Left ventricle myocardium inferior (tissue), 1 donor: ENCODE measurements around the gene FMN1. TPM values are rescaled to one million over a fixed set of nuclear protein-coding genes. Genes with fewer than 3 reads are reported as not detected.

Source experiments
- DNase-seq: peaks from one replicate; pipeline ENCODE4 v3.0.0-alpha.2; 2020
- H3K27ac ChIP-seq: fragments of 200-600 bp; replicated peaks from 2 replicates; pipeline ENCODE4 v1.8.0; 2021
- H3K27me3 ChIP-seq: fragments of 200-600 bp; 2 replicates; pipeline ENCODE4 v1.8.0; 2021; ENCODE audit warnings: low read depth
- H3K36me3 ChIP-seq: fragments of 200-600 bp; 2 replicates; pipeline ENCODE4 v1.8.0; 2021
- H3K4me1 ChIP-seq: fragments of 200-600 bp; 2 replicates; pipeline ENCODE4 v1.8.0; 2021
- H3K4me3 ChIP-seq: fragments of 200-600 bp; 2 replicates; pipeline ENCODE4 v1.8.0; 2021; ENCODE audit warnings: mild to moderate bottlenecking, moderate library complexity
- H3K9me3 ChIP-seq: fragments of 200-600 bp; replicated peaks from 2 replicates; pipeline ENCODE4 v1.8.0; 2021
- intact Hi-C: fragments of 100-400 bp; cut with micrococcal nuclease; formaldehyde crosslinking; loops from one replicate; pipeline ENCODE4 v1.11.0; 2022
- total RNA-seq: library from RNA; stranded (reverse); fragmentation: NEBNext Ultra II Directional; extraction: Animal tissue kit (Norgen Biotek cat#: 25700); gene quantifications from one replicate; pipeline ENCODE4 v1.2.1, GENCODE V29; 2021
- TF ChIP-seq, protein P1 (sequence below): fragments of 200-600 bp; IDR thresholded peaks from 2 replicates; pipeline ENCODE4 v1.8.0; 2021; ENCODE audit warnings: antibody characterized with exemption, mild to moderate bottlenecking, borderline replicate concordance
- donor health status: DM: no; HTN: yes; CAD: no; lungs with severe emphysema.

The FMN1 gene
- total RNA-seq, 1 donor from 2014 or later: 4.5 TPM

DNA sequence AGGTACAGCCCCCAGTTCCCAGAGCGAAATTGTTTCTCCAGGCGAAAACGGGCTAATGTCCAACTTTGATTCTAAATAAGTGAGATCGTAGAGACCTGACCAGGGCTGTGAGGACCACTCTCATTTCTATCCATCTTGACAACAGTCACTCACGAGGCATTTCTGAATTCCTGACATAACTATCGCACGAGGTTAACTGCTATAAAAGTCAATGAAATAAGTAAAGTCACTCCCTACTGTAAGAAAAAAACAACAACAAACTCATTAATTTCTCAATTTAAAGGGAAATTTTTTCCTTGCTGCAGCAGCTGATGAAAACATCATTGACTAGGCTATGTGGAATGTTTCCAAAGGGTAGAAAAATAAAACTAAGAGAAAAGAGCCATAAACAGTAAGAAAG lies 407.6 kb downstream of the FMN1 start:
- TF ChIP-seq, protein P1, sequence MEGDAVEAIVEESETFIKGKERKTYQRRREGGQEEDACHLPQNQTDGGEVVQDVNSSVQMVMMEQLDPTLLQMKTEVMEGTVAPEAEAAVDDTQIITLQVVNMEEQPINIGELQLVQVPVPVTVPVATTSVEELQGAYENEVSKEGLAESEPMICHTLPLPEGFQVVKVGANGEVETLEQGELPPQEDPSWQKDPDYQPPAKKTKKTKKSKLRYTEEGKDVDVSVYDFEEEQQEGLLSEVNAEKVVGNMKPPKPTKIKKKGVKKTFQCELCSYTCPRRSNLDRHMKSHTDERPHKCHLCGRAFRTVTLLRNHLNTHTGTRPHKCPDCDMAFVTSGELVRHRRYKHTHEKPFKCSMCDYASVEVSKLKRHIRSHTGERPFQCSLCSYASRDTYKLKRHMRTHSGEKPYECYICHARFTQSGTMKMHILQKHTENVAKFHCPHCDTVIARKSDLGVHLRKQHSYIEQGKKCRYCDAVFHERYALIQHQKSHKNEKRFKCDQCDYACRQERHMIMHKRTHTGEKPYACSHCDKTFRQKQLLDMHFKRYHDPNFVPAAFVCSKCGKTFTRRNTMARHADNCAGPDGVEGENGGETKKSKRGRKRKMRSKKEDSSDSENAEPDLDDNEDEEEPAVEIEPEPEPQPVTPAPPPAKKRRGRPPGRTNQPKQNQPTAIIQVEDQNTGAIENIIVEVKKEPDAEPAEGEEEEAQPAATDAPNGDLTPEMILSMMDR: no peak
- Histone ChIP-seq H3K27ac (no peak overlapping the region), H3K4me3 (no peak overlapping the region), H3K4me1 (no peaks in the 10 kb centered on the region), H3K36me3 (no peaks in the 10 kb centered on the region), H3K27me3 (peaks cover 3% of the 10 kb centered on the region), H3K9me3 (no peaks in the 10 kb centered on the region)
- intact Hi-C loops: no loop called here
- DNase-seq: no peak

DNA sequence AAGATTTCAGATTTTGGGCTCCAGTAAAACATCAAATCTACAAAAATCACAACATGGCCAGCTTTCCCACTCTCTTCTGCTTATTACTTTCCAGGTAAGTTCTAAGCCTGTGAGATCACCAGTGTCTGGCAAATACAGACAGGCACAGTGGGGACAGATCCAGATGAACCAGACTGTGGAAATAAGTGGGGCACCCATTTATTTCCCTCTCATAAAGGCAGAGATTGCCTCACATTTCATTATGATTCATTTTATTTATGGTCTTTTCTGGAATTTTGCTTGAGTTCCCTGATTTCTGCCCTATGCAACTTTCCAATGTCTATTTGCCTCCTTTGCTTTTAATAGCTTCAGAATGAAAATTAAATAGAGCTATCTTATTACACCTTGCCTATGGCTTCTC lies 409.9 kb downstream of the FMN1 start:
- Histone ChIP-seq H3K4me1 (no peaks in the 10 kb centered on the region), H3K9me3 (peaks cover 2% of the 10 kb centered on the region), H3K27me3 (peaks cover 3% of the 10 kb centered on the region), H3K36me3 (no peaks in the 10 kb centered on the region), H3K4me3 (no peak overlapping the region), H3K27ac (no peak overlapping the region)
- intact Hi-C loops: no loop called here
- TF ChIP-seq, protein P1: no peak
- no peak for DNase-seq

DNA sequence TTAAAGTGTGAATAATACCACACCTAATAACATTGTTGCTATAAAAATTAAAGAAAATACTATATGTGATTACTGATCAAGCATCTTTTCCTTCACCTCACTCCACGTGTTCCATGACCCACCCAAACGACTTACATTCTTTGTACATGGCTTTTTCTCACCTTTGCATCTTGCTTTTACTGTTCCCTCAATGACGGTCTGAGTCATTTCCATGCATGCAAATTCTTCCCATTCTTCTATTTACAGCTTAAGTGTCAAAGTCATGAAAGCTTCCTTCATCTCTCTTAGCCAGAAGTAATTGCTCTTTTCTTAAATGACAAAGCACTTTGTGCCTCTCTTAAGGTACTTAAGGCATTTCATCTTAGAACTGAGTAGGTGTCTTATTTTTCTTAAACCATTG lies 412.7 kb downstream of the FMN1 start:
- H3K27me3 ChIP-seq: no peaks in the 10 kb centered on the region
- no peak overlapping the region for H3K4me3 ChIP-seq
- no peak overlapping the region for H3K27ac ChIP-seq
- no peaks in the 10 kb centered on the region for H3K36me3 ChIP-seq
- intact Hi-C loops: no loop called here
- no peak for DNase-seq
- H3K4me1 ChIP-seq: no peaks in the 10 kb centered on the region
- TF ChIP-seq, protein P1: no peak
- H3K9me3 ChIP-seq: peaks cover 15% of the 10 kb centered on the region

DNA sequence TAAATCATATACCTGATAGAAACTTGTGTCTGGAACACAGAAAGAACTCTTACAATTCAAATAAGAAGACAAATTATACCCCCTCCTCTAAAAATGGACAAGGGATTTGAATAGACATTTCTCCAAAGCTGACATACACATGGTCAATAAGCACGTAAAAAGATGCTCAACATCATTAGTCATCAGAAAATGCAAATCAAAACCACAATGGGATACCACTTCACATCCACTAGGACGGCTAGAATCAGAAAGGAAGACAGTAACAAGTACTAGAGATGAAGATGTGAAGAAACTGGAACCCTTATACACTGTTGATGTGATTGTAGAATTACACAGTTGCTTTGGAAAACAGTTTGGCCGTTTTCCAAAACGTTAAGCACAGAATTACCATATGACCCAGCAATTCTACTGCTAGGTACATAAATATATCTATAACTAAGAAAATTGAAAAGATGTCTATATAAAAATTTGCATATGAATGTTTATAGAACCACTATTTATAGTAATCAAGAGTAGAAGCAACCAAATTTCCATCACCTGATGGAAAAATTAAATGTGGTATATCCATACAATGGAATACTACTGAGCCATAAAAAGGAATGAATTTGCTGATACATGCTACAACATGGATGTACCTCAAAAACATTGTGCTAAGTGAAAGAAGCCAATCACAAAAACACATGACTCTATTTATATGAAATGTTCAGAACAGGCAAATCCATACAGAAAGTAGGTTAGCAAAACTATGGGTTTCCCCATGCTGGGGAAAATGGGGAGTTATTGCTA lies 415.9 kb downstream of the FMN1 start:
- H3K27ac ChIP-seq: no peak overlapping the region
- TF ChIP-seq, protein P1: no peak
- no peaks in the 10 kb centered on the region for H3K36me3 ChIP-seq
- no peak for DNase-seq
- no peak overlapping the region for H3K4me3 ChIP-seq
- H3K4me1 ChIP-seq: no peaks in the 10 kb centered on the region
- intact Hi-C loops: no loop called here
- H3K27me3 ChIP-seq: no peaks in the 10 kb centered on the region
- peaks cover 15% of the 10 kb centered on the region for H3K9me3 ChIP-seq

DNA sequence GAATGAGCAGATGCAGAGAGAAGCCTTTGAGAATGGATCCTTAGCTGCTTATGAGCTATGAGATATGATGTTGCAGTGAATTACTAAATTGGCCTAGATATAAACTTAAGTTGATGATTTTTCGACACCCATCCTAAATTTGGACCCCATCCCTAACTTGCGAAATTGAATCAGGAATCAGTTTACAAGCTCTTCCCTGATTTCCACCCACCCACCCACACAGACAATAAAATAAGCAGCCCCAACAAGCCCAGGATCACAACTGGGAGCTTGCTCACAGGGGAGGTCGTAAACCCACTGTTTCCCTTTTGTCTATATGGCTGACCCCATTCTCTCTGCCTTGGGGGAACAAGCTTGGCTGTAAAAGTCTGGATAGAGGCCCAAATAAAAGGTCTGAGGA lies 419.4 kb downstream of the FMN1 start:
- no peak overlapping the region for H3K27ac ChIP-seq
- intact Hi-C loops: no loop called here
- no peaks in the 10 kb centered on the region for H3K27me3 ChIP-seq
- H3K4me1 ChIP-seq: no peaks in the 10 kb centered on the region
- TF ChIP-seq, protein P1: no peak
- no peaks in the 10 kb centered on the region for H3K36me3 ChIP-seq
- peaks cover 15% of the 10 kb centered on the region for H3K9me3 ChIP-seq
- H3K4me3 ChIP-seq: no peak overlapping the region
- no peak for DNase-seq
